ENCODE data around the gene FRMD6.

DNA sequence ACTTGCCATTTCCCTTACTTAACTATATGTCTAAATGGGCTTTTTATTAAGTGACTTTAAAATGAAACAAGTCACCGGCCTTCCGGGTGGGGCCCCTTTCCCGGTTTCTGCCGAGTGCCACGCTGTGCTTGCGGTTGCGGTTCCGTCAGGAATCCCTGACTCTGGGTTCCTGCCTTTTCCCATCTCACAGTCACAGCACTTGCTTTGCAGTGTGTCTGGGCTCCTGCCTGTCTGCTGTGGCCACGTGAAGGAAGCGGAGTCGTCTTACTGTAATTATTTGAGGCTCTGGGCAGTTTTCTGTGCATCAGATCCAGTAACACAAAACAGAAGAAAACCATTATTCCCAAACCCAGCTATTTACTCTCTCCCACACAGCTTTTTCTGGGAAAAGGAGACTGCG lies 44.0 kb upstream of the FRMD6 start:
- TF ChIP-seq CTBP1 (IDR thresholded peaks at IDR 0.05; ENCODE audit: borderline replicate concordance) (no peak), BHLHE40 (IDR thresholded peaks at IDR 0.05; ENCODE audit: borderline replicate concordance) (no peak), FOXM1 (IDR thresholded peaks at IDR 0.05; ENCODE audit: borderline replicate concordance) (no peak), NFRKB (IDR thresholded peaks at IDR 0.05) (no peak), ELF4 (IDR thresholded peaks at IDR 0.05) (no peak), HDGF (IDR thresholded peaks at IDR 0.05; ENCODE audit: borderline replicate concordance) (no peak), FOXK2 (IDR thresholded peaks at IDR 0.05) (no peak), TARDBP (IDR thresholded peaks at IDR 0.05) (no peak), SP1 (IDR thresholded peaks at IDR 0.05) (no peak), FOXA1 (IDR thresholded peaks at IDR 0.05) (no peak), SUZ12 (IDR thresholded peaks at IDR 0.05) (no peak), LEF1 (IDR thresholded peaks at IDR 0.05; ENCODE audit: borderline replicate concordance) (no peak), L3MBTL2 (conservative IDR thresholded peaks at IDR 0.05) (0 out of 2 replicates have a peak, but pooled peaks have one; percentile 24)
